ENCODE results near the gene OBP2A. TPM values are rescaled to one million over a fixed set of nuclear protein-coding genes. Genes with fewer than 3 reads are reported as not detected.

Gene OBP2A
- total and polyA plus RNA-seq, 2 donors (not counting 1 experiment from before 2014, with no cell fraction given): not detected

- peak; percentile 64 for DNase-seq
- ChIA-PET CTCF (interaction anchor here (0.6 to 2.2 kb wide), 10 partner anchors 10 to 1055 kb away, joined by 3 to 8 read pairs (median 4); no protein-coding TSS in a partner anchor), POLR2A (interaction anchor here (0.7 kb wide), 1 partner anchor 23 kb away, joined by 4 read pairs; no protein-coding TSS in a partner anchor)
- TF ChIP-seq EZH2 (IDR thresholded peaks at IDR 0.05; ENCODE audit: borderline replicate concordance, insufficient read depth, low read depth, low read length, poor library complexity, severe bottlenecking) (no peak), CTCF (IDR thresholded peaks at IDR 0.05) (peak; percentile 72)
- peaks cover 0 to 13% (median 8%) of the 10 kb centered on the region in 3 donors for H3K9me3 ChIP-seq (ENCODE audit: control extremely low read depth in 1 of 3, control insufficient read depth in 2 of 3, insufficient read depth in 1 of 3, low read length in 2 of 3)
- H4K20me1 ChIP-seq (ENCODE audit: control insufficient read depth, insufficient read depth, low read length, poor library complexity, severe bottlenecking): peaks cover 43% of the 10 kb centered on the region
- 78% methylated on average over 21 of the region's 21 CpGs for WGBS (ENCODE audit: insufficient coverage)
- H3K4me2 ChIP-seq (replicated peaks; ENCODE audit: low read depth, low read length, poor library complexity, severe bottlenecking): no peak overlapping the region
- intact Hi-C loops (cut with micrococcal nuclease): no loop called here
- no peak overlapping the region for H3K9ac ChIP-seq (ENCODE audit: low read length)
- H3K27ac ChIP-seq (ENCODE audit: low read length in 2 of 2): no peak overlapping the region
- peaks cover 29% of the 10 kb centered on the region for H3K79me2 ChIP-seq (ENCODE audit: control insufficient read depth, insufficient read depth, low read length)
- Mint-ChIP-seq H3K27me3 (no peaks in the 10 kb centered on the region), H3K27ac (no peak overlapping the region), H3K9me3 (ENCODE audit: insufficient read depth) (peaks cover 6% of the 10 kb centered on the region), H3K4me3 (peak overlapping the region; percentile 18), H3K4me1 (peaks cover 22% of the 10 kb centered on the region)
- no peak for ATAC-seq (ENCODE audit: low read depth)
- H3K27me3 ChIP-seq (replicated peaks in 1 of 4; ENCODE audit: control extremely low read depth in 1 of 4, control insufficient read depth in 3 of 4, insufficient read depth in 4 of 4, low read length in 3 of 4): no peaks in the 10 kb centered on the region
- no peak overlapping the region for H3K4me3 ChIP-seq (ENCODE audit: control extremely low read depth in 1 of 5, extremely low read depth in 1 of 5, insufficient read depth in 1 of 5, low read depth in 2 of 5, low read length in 4 of 5)
- H2AFZ ChIP-seq (ENCODE audit: insufficient read depth, low read depth, low read length, poor library complexity, severe bottlenecking): no peak overlapping the region
- H3K36me3 ChIP-seq (replicated peaks in 1 of 2; ENCODE audit: control extremely low read depth in 1 of 2, control insufficient read depth in 1 of 2, extremely low read depth in 1 of 2, insufficient read depth in 2 of 2, low read length in 1 of 2): peaks cover 0 to 24% of the 10 kb centered on the region in 2 experiments
- H3K4me1 ChIP-seq (ENCODE audit: control insufficient read depth in 2 of 2, insufficient read depth in 2 of 2, low read length in 2 of 2): peaks cover 10 to 22% of the 10 kb centered on the region in 2 donors
Observed at GRCh38 chr9:135504262-135505243, 41.4 kb upstream of the OBP2A start.
